Activated naive CD4-positive, alpha-beta T cell treated with anti-CD3 and anti-CD28 coated beads, Interleukin-2, amount 50 U/mL, for 24 hours (primary cell): Measurements from ENCODE around the gene PPP1R27.

Source experiments
- H3K27ac Mint-ChIP-seq: one replicate; pipeline ENCODE4 v1.8.0; 2021; ENCODE audit warnings: mild to moderate bottlenecking, mixed read lengths
- H3K27me3 Mint-ChIP-seq: one replicate; pipeline ENCODE4 v1.8.0; 2021; ENCODE audit warnings: mixed read lengths
- H3K36me3 Mint-ChIP-seq: one replicate; pipeline ENCODE4 v1.8.0; 2021; ENCODE audit warnings: mixed read lengths
- H3K4me1 Mint-ChIP-seq: one replicate; pipeline ENCODE4 v1.8.0; 2021; ENCODE audit warnings: mixed read lengths
- H3K4me3 Mint-ChIP-seq: one replicate; pipeline ENCODE4 v1.8.0; 2021; ENCODE audit warnings: mild to moderate bottlenecking, mixed read lengths
- H3K9me3 Mint-ChIP-seq: one replicate; pipeline ENCODE4 v1.8.0; 2021; ENCODE audit warnings: mixed read lengths

Gene PPP1R27

GRCh38 chr17:81865733-81866439 lies 31.0 kb upstream of the PPP1R27 start:
- Mint-ChIP-seq H3K36me3 (peaks cover 14% of the 10 kb centered on the region), H3K4me3 (no peak overlapping the region)

GRCh38 chr17:81865358-81865732 lies 30.5 kb upstream of the PPP1R27 start:
- Mint-ChIP-seq H3K36me3 (peaks cover 14% of the 10 kb centered on the region), H3K4me3 (no peak overlapping the region), H3K9me3 (no peaks in the 10 kb centered on the region), H3K27ac (peak overlapping the region; percentile 65), H3K4me1 (peaks cover 43% of the 10 kb centered on the region), H3K27me3 (no peaks in the 10 kb centered on the region)

More at GRCh38 chr17:81865733-81866439, 31.0 kb upstream of the PPP1R27 start:
- no peaks in the 10 kb centered on the region for H3K27me3 Mint-ChIP-seq
- peaks cover 43% of the 10 kb centered on the region for H3K4me1 Mint-ChIP-seq
- H3K9me3 Mint-ChIP-seq = no peaks in the 10 kb centered on the region
- H3K27ac Mint-ChIP-seq = peak overlapping the region; percentile 65

DNA sequence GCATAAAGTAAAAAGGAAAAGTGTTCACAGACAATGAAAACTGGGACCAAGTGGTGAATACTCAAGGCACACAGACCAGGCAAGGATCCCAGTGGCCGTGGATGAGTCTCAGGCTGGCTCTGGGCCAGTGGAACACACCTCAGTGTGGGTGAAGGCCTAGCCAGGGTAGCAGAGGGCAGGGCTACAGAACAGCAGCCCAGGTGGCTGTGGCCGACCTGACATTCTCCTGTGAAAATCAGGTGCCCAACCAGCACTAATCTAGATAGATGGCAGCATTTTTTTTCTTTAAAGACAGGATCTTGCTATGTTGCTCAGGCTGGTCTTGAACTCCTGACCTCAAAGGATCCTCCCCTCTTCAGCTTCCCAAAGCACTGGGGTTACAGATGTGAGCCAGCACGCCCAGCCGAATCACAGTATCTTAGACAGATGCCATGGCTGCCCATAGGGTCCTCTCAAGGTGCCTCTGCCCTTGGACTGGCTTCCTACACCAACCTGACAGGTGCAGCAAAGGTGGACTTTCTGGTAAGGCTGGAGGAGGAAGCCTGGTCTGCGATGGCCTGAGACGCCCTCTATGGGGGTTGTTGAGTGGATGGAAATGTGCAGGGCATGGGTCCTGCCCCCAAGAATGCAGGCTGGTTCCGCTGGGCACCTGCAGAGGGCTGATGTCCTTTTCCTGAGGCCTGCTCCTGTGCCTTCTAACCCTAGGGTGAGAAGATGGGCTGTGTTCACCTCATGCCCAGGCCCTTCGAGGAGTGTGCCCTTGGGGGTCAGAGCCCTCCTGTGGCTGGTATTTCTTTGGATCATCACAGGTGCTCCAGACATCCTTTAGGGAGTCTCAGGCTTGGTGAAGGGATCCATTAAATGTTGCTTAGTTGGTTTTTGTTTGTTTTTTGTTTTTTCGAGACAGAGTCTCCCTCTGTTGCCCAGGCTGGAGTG lies 29.3 kb upstream of the PPP1R27 start:
- H3K4me3 Mint-ChIP-seq = no peak overlapping the region
- H3K36me3 Mint-ChIP-seq = peaks cover 14% of the 10 kb centered on the region
- H3K9me3 Mint-ChIP-seq = no peaks in the 10 kb centered on the region
- peak overlapping the region; percentile 62 for H3K27ac Mint-ChIP-seq
- no peaks in the 10 kb centered on the region for H3K27me3 Mint-ChIP-seq
- H3K4me1 Mint-ChIP-seq = peaks cover 41% of the 10 kb centered on the region

DNA sequence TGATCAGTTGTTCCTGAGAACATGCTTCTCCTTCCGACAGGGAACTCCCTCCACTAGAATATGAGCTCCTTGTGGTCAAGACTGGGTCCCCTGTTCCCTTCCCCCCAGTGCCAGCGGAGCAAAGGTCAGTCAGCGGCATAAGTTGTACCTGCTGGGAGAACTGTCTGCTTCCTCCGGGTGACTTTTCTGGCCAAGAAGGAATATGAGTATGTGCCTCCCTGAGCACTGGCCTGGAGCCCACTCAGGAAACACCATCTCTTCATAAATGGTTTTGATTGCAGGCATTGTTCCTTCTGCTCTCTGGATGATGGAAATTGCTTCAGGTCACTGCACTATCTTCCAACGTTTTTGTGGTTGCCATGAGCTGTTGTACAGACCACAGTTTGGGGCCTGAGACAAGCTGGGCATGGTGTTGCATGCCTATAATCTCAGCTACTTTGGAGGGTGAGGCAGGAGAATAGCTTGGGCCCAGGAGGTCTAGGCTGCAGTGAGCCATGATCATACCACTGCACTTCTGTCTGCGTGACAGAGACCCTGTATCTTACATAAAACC lies 28.3 kb upstream of the PPP1R27 start:
- Mint-ChIP-seq H3K27ac (peak overlapping the region; percentile 96), H3K9me3 (no peaks in the 10 kb centered on the region), H3K36me3 (peaks cover 13% of the 10 kb centered on the region), H3K4me1 (peaks cover 45% of the 10 kb centered on the region), H3K4me3 (peak overlapping the region; percentile 80), H3K27me3 (no peaks in the 10 kb centered on the region)

GRCh38 chr17:81860756-81861568 lies 26.1 kb upstream of the PPP1R27 start:
- peak overlapping the region; percentile 92 for H3K4me3 Mint-ChIP-seq
- peaks cover 12% of the 10 kb centered on the region for H3K36me3 Mint-ChIP-seq
- peaks cover 45% of the 10 kb centered on the region for H3K4me1 Mint-ChIP-seq
- H3K27me3 Mint-ChIP-seq = no peaks in the 10 kb centered on the region
- H3K9me3 Mint-ChIP-seq = no peaks in the 10 kb centered on the region
- H3K27ac Mint-ChIP-seq = peak overlapping the region; percentile 89

GRCh38 chr17:81859906-81860755 lies 25.3 kb upstream of the PPP1R27 start, which contains the start of gene P4HB:
Gene P4HB, minus strand, starts transcription at chr17:81860535. Its CDS starts 64 bp downstream, at chr17:81860471.
- peaks cover 12% of the 10 kb centered on the region for H3K36me3 Mint-ChIP-seq
- H3K4me1 Mint-ChIP-seq = peaks cover 45% of the 10 kb centered on the region
- H3K27ac Mint-ChIP-seq = peak within 1 kb of the TSS; percentile 89
- H3K27me3 Mint-ChIP-seq = no peaks in the 10 kb centered on the region
- no peaks in the 10 kb centered on the region for H3K9me3 Mint-ChIP-seq
- H3K4me3 Mint-ChIP-seq = peak within 1 kb of the TSS; percentile 92

GRCh38 chr17:81858967-81859905 lies 24.4 kb upstream of the PPP1R27 start:
- Mint-ChIP-seq H3K36me3 (peaks cover 12% of the 10 kb centered on the region), H3K9me3 (no peaks in the 10 kb centered on the region), H3K27me3 (no peaks in the 10 kb centered on the region), H3K4me3 (peak overlapping the region; percentile 92), H3K27ac (peak overlapping the region; percentile 38), H3K4me1 (peaks cover 40% of the 10 kb centered on the region)

GRCh38 chr17:81858170-81858966 lies 23.5 kb upstream of the PPP1R27 start:
- H3K9me3 Mint-ChIP-seq = no peaks in the 10 kb centered on the region
- no peak overlapping the region for H3K27ac Mint-ChIP-seq
- H3K27me3 Mint-ChIP-seq = no peaks in the 10 kb centered on the region
- peaks cover 31% of the 10 kb centered on the region for H3K4me1 Mint-ChIP-seq
- peak overlapping the region; percentile 92 for H3K4me3 Mint-ChIP-seq
- H3K36me3 Mint-ChIP-seq = peaks cover 9% of the 10 kb centered on the region

DNA sequence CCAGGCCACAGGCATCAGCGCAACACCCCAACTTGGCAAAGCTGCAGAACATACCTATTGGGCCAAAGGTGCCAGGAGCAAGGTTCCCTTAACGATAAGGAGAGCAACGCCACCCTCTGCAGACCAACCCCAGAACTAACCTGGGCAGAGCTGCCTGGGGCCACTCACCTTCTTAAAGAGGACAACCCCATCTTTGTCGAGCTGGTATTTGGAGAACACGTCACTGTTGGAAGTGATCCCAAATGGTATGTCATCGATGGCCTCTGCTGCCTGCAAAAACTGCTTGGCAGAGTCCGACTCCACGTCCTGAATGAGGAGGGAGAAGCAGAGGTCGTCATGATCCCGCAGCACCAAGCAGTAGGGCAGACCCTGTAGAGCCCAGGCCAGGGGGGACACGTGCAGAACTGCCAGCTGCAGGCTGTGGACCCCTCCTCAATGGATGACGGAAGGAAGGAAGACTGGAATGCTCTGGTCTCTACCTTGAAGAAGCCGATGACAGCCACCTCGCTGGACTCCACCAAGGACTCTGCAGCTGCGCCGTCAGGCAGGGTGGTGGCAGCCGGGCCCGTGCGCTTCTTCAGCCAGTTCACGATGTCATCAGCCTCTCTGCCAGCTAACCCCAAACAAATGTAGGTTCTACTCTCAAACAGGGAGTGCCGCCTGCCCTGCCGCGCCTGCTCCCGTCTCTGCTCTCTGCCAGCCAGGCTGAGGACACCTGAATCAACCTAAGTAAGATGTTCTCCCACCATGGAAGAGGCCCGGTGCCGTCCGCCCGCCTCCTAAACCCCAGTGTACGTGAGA lies 20.3 kb upstream of the PPP1R27 start:
- Mint-ChIP-seq H3K36me3 (peaks cover 4% of the 10 kb centered on the region), H3K9me3 (no peaks in the 10 kb centered on the region), H3K27me3 (no peaks in the 10 kb centered on the region), H3K4me1 (peaks cover 16% of the 10 kb centered on the region), H3K27ac (no peak overlapping the region), H3K4me3 (no peak overlapping the region)

DNA sequence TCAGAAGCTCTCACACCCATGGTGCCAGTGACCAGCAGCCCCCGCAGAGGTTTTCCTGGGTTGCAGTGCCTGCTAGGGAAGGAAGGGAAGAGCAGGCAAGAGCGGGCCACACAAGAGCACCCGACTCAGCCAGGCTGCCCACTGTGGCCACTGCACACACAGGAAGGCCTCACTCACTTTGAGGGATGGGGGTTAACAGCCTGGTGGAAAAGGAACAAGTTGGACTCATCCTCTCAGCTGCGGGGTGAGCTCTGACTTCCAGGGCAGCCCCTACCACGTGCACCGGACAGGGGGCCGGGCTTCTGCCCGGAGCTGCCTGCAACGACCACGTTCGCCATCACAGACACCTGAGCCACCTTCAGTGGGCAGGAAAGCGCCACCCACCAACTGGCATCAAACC lies 17.4 kb upstream of the PPP1R27 start:
- Mint-ChIP-seq H3K36me3 (no peaks in the 10 kb centered on the region), H3K4me3 (no peak overlapping the region), H3K27ac (no peak overlapping the region), H3K27me3 (no peaks in the 10 kb centered on the region), H3K9me3 (no peaks in the 10 kb centered on the region), H3K4me1 (no peaks in the 10 kb centered on the region)

- H3K27ac Mint-ChIP-seq = no peak overlapping the region
- H3K4me1 Mint-ChIP-seq = no peaks in the 10 kb centered on the region
- no peaks in the 10 kb centered on the region for H3K36me3 Mint-ChIP-seq
- H3K4me3 Mint-ChIP-seq = no peak overlapping the region
- no peaks in the 10 kb centered on the region for H3K9me3 Mint-ChIP-seq
- no peaks in the 10 kb centered on the region for H3K27me3 Mint-ChIP-seq
These were observed 16.6 kb upstream of the PPP1R27 start for GRCh38 chr17:81851423-81851822.

GRCh38 chr17:81849457-81849856 lies 14.6 kb upstream of the PPP1R27 start:
- no peak overlapping the region for H3K27ac Mint-ChIP-seq
- H3K4me1 Mint-ChIP-seq = no peaks in the 10 kb centered on the region
- no peak overlapping the region for H3K4me3 Mint-ChIP-seq
- no peaks in the 10 kb centered on the region for H3K36me3 Mint-ChIP-seq
- no peaks in the 10 kb centered on the region for H3K9me3 Mint-ChIP-seq
- H3K27me3 Mint-ChIP-seq = no peaks in the 10 kb centered on the region
